Endothelial cell of umbilical vein (primary cell): ENCODE measurements around the gene PARN. TPM values are rescaled to one million over a fixed set of nuclear protein-coding genes. Genes with fewer than 3 reads are reported as not detected.
"Not testable (repeated sequence)": the region's sequence is repeated elsewhere in the genome, so short reads cannot be mapped to it uniquely, and the experiment has no call there.

Experiments used
- BruUV-seq: library from RNA; stranded (reverse); fragments of 400-500 nt; replicated peaks from 2 replicates; lab custom pipeline; 2021; lab: Mats Ljungman, UMichigan
- CTCF ChIA-PET: fragments of 300-600, 350-600 bp; sonication (Branson Sonifier 250); formaldehyde crosslinking; loops from one replicate; lab custom pipeline; 2021; ENCODE audit warnings: antibody characterized with exemption, inconsistent platforms; lab: Charles Lee
- POLR2A ChIA-PET: fragments of 300-600, 350-600 bp; sonication (Branson Sonifier 250); formaldehyde crosslinking; loops from one replicate; lab custom pipeline; 2021; ENCODE audit warnings: antibody characterized with exemption, inconsistent platforms; lab: Charles Lee
- DNase-seq: peaks from one replicate; pipeline ENCODE4 v3.0.0-alpha.2; 2011; ENCODE audit warnings: low read depth, low spot score
- FAIRE-seq: peaks from 2 replicates; lab custom pipeline; 2011; peaks lifted over from hg19 to GRCh38; lab: Jason Lieb, UNC
- H2AFZ ChIP-seq: 2 replicates; pipeline ENCODE4 v1.6.0; 2012; ENCODE audit warnings: low read depth, low read length, control low read depth, inconsistent platforms
- H3K27ac ChIP-seq: 2 replicates; pipeline ENCODE4 v1.5.1; 2011; ENCODE audit warnings: low read depth, mild to moderate bottlenecking, control low read depth, low read length, moderate library complexity; ENCODE audit not compliant: insufficient read depth
- H3K27me3 ChIP-seq, 2 experiments: 2 replicates each; pipeline versions ENCODE4 v1.6.0 to v1.6.1; 2011; ENCODE audit warnings: low read length in 2 of 2, mixed read lengths in 1 of 2; ENCODE audit not compliant: control insufficient read depth in 2 of 2, insufficient read depth in 2 of 2
- H3K36me3 ChIP-seq, 2 experiments: 2 replicates in 1 of 2; 3 replicates in 1 of 2; pipeline ENCODE4 v1.5.1; 2011; ENCODE audit warnings: low read length in 2 of 2, mild to moderate bottlenecking in 1 of 2, moderate library complexity in 1 of 2; ENCODE audit not compliant: control insufficient read depth in 2 of 2, insufficient read depth in 2 of 2; ENCODE audit errors: extremely low read depth in 1 of 2
- H3K4me1 ChIP-seq: 3 replicates; pipeline ENCODE4 v1.5.1; 2011; ENCODE audit warnings: mild to moderate bottlenecking, low read length; ENCODE audit not compliant: control insufficient read depth, insufficient read depth; ENCODE audit errors: extremely low read depth
- H3K4me2 ChIP-seq: 2 replicates; pipeline ENCODE4 v1.6.1; 2011; ENCODE audit warnings: low read length, control low read depth, mixed read lengths; ENCODE audit not compliant: insufficient read depth
- H3K4me3 ChIP-seq, 3 experiments: fragments of 200-600 bp in 1 of 3; sonication (generic), shearing (Covaris generic) in 1 of 3; replicated peaks in 1 of 3; 2 replicates each; pipeline ENCODE4 v1.5.1; 2011 to 2016; ENCODE audit warnings: control low read depth in 3 of 3, low read length in 3 of 3, mild to moderate bottlenecking in 2 of 3, inconsistent platforms in 1 of 3, low read depth in 1 of 3, moderate library complexity in 1 of 3; ENCODE audit not compliant: insufficient read depth in 1 of 3
- H3K79me2 ChIP-seq: 2 replicates; pipeline ENCODE4 v1.6.0; 2012; ENCODE audit warnings: low read length, inconsistent platforms; ENCODE audit not compliant: control insufficient read depth, insufficient read depth
- H3K9ac ChIP-seq: replicated peaks from 2 replicates; pipeline ENCODE3; 2011; ENCODE audit warnings: low read length, control low read depth; ENCODE audit not compliant: insufficient read depth; ENCODE audit errors: extremely low read depth
- H3K9me1 ChIP-seq: replicated peaks from 3 replicates; pipeline ENCODE4 v1.6.0; 2011; ENCODE audit warnings: mild to moderate bottlenecking, low read length; ENCODE audit not compliant: control insufficient read depth, insufficient read depth; ENCODE audit errors: extremely low read depth
- H3K9me3 ChIP-seq: replicated peaks from 2 replicates; pipeline ENCODE4 v1.5.1; 2012; ENCODE audit warnings: low read length, inconsistent platforms; ENCODE audit not compliant: control insufficient read depth, insufficient read depth
- H4K20me1 ChIP-seq: replicated peaks from 2 replicates; pipeline ENCODE3; 2011; ENCODE audit warnings: mild to moderate bottlenecking, low read length; ENCODE audit not compliant: control insufficient read depth, insufficient read depth; ENCODE audit errors: extremely low read depth
- CTCF ChIP-seq, 2 donors: IDR thresholded peaks; 1 replicate in 1 of 2; 2 replicates in 1 of 2; pipeline ENCODE4 v1.5.1; 2011; ENCODE audit warnings: low read length in 2 of 2, mild to moderate bottlenecking in 2 of 2, moderate library complexity in 2 of 2, control low read depth in 1 of 2, inconsistent platforms in 1 of 2, low read depth in 1 of 2; ENCODE audit not compliant: insufficient read depth in 1 of 2; ENCODE audit errors: extremely low read depth in 1 of 2
- JUN ChIP-seq: IDR thresholded peaks from 2 replicates; pipeline ENCODE4 v1.6.1; 2011; ENCODE audit warnings: borderline replicate concordance, low read depth; ENCODE audit not compliant: insufficient read length, insufficient read depth
- MYC ChIP-seq: IDR thresholded peaks from one replicate; pipeline ENCODE4 v1.6.1; 2011; ENCODE audit warnings: mild to moderate bottlenecking, low read depth, low read length
- dilution Hi-C: fragments of 300-500 bp; cut with MboI; formaldehyde crosslinking; loops from one replicate; pipeline ENCODE4 v1.15.0; 2019; ENCODE audit warnings: low sequenced_read_pairs; ENCODE audit not compliant: extremely low pct_ligation_motif_present
- intact Hi-C: fragments of 100-400 bp; cut with micrococcal nuclease; formaldehyde crosslinking; loops from one replicate; pipeline ENCODE4 v1.10.0; 2022
- polyA plus RNA-seq, 4 experiments: library from polyadenylated mRNA; depleted of rRNA in 3 of 4; stranded (reverse) in 3 of 4; unstranded in 1 of 4; fragments of >200 nt; gene quantifications; 2 replicates each; pipeline versions ENCODE4 v1.2.1 to v1.2.3, GENCODE V29; 2011 to 2012; ENCODE audit warnings: missing spikeins in 1 of 4
- total RNA-seq: library from RNA; stranded (reverse); gene quantifications from 2 replicates; pipeline ENCODE4 v1.2.3, GENCODE V29; 2021

Gene PARN
- total and polyA plus RNA-seq, 2 donors (not counting 3 experiments of a cell fraction or from before 2014, with no cell fraction given), result 16.9 to 24.6 TPM

GRCh38 chr16:14640538-14640937 is 10.5 kb upstream of the PARN start:
- intact Hi-C loops (no loop called here), dilution Hi-C loops (no loop called here)
- Histone ChIP-seq H3K9ac (no peak overlapping the region), H3K4me1 (no peaks in the 10 kb centered on the region), H3K79me2 (peaks cover 86% of the 10 kb centered on the region), H3K4me3 (no peak overlapping the region), H3K9me3 (no peaks in the 10 kb centered on the region), H3K36me3 (peaks cover 5 to 22% of the 10 kb centered on the region in 2 experiments), H3K27ac (no peak overlapping the region), H3K9me1 (no peaks in the 10 kb centered on the region), H3K27me3 (no peaks in the 10 kb centered on the region), H3K4me2 (no peak overlapping the region), H2AFZ (no peak overlapping the region), H4K20me1 (peaks cover 9% of the 10 kb centered on the region)
- CTCF ChIA-PET, result interaction anchor here (0.9 to 1.2 kb wide), 2 partner anchors 17 to 391 kb away, joined by 3 read pairs; no protein-coding TSS in a partner anchor
- POLR2A ChIA-PET, result interaction anchor here (0.7 kb wide), 1 partner anchor 65 kb away, joined by 3 read pairs; no protein-coding TSS in a partner anchor
- TF ChIP-seq JUN, result no peak
- no peak for TF ChIP-seq MYC
- no peak for TF ChIP-seq CTCF (IDR thresholded peaks at IDR 0.05; ENCODE audit: extremely low read depth in 1 of 2, insufficient read depth in 1 of 2, low read depth in 1 of 2, low read length in 2 of 2)
- DNase-seq (no peak), FAIRE-seq (no peak)
- BruUV-seq, result no TSS peak

- BruUV-seq, FAIRE-seq, H3K27ac ChIP-seq, dilution Hi-C loops, H3K9me1 ChIP-seq, H3K36me3 ChIP-seq, H3K9me3 ChIP-seq, H3K9ac ChIP-seq, POLR2A ChIA-PET, CTCF ChIA-PET, H3K27me3 ChIP-seq, DNase-seq, H2AFZ ChIP-seq, H3K4me3 ChIP-seq, H3K4me2 ChIP-seq, intact Hi-C loops: not testable (repeated sequence)
- Histone ChIP-seq H3K79me2 (peaks cover 92% of the 10 kb centered on the region), H3K4me1 (peaks cover 13% of the 10 kb centered on the region), H4K20me1 (peaks cover 13% of the 10 kb centered on the region)
Observed at GRCh38 chr16:14636951-14637240, 6.8 kb upstream of the PARN start.

GRCh38 chr16:14636179-14636950 is 6.3 kb upstream of the PARN start:
- H3K27me3 ChIP-seq, POLR2A ChIA-PET, H3K9me1 ChIP-seq, DNase-seq, H3K9ac ChIP-seq, H3K9me3 ChIP-seq, BruUV-seq, H3K27ac ChIP-seq, FAIRE-seq, H2AFZ ChIP-seq, H3K4me2 ChIP-seq, H3K4me3 ChIP-seq, intact Hi-C loops, CTCF ChIA-PET, H3K36me3 ChIP-seq, dilution Hi-C loops: not testable (repeated sequence)
- Histone ChIP-seq H3K79me2 (peaks cover 87% of the 10 kb centered on the region), H3K4me1 (peaks cover 15% of the 10 kb centered on the region), H4K20me1 (peaks cover 13% of the 10 kb centered on the region)
